ENCODE results near the gene SLFN5.
"Not testable (repeated sequence)": the region's sequence is repeated elsewhere in the genome, so short reads cannot be mapped to it uniquely, and the experiment has no call there.

SLFN5 gene

GRCh38 chr17:35291802-35292201 lies 48.9 kb downstream of the SLFN5 start:
- no peak for DNase-seq (ENCODE audit: low read depth in 2 of 2)

- DNase-seq (ENCODE audit: low read depth in 2 of 2) = no peak
Observed at GRCh38 chr17:35293151-35293847, 50.4 kb downstream of the SLFN5 start.

GRCh38 chr17:35294756-35295155 lies 51.9 kb downstream of the SLFN5 start:
- no peak for DNase-seq (ENCODE audit: low read depth in 2 of 2)

GRCh38 chr17:35295686-35296085 lies 52.8 kb downstream of the SLFN5 start:
- DNase-seq (ENCODE audit: low read depth in 2 of 2) = no peak

- no peak for DNase-seq (ENCODE audit: low read depth in 2 of 2)
Observed at GRCh38 chr17:35297666-35298065, 54.8 kb downstream of the SLFN5 start.

GRCh38 chr17:35298639-35299038 lies 55.8 kb downstream of the SLFN5 start:
- no peak for DNase-seq (ENCODE audit: low read depth in 2 of 2)

GRCh38 chr17:35299135-35299534 lies 56.3 kb downstream of the SLFN5 start:
- DNase-seq (ENCODE audit: low read depth in 2 of 2) = no peak

- DNase-seq (ENCODE audit: low read depth in 2 of 2) = not testable (repeated sequence)
Observed at GRCh38 chr17:35309345-35309744, 66.5 kb downstream of the SLFN5 start.

- DNase-seq (ENCODE audit: low read depth in 2 of 2) = no peak
Observed at GRCh38 chr17:35312346-35312745, 69.5 kb downstream of the SLFN5 start.

- DNase-seq (ENCODE audit: low read depth in 2 of 2) = peak; percentile 33 to 69
Observed at GRCh38 chr17:35312790-35313711, 70.2 kb downstream of the SLFN5 start.

- DNase-seq (ENCODE audit: low read depth in 2 of 2) = no peak
Observed at GRCh38 chr17:35313875-35314409, 71.1 kb downstream of the SLFN5 start.

- DNase-seq (ENCODE audit: low read depth in 2 of 2) = no peak
Observed at GRCh38 chr17:35314415-35315216, 71.7 kb downstream of the SLFN5 start.

GRCh38 chr17:35315283-35315682 lies 72.4 kb downstream of the SLFN5 start:
- DNase-seq (ENCODE audit: low read depth in 2 of 2) = no peak

GRCh38 chr17:35315971-35316370 lies 73.1 kb downstream of the SLFN5 start:
- DNase-seq (ENCODE audit: low read depth in 2 of 2) = no peak

- no peak for DNase-seq (ENCODE audit: low read depth in 2 of 2)
Observed at GRCh38 chr17:35322749-35323148, 79.9 kb downstream of the SLFN5 start.
